ENCODE data around the gene RPS15.

RPS15 gene

GRCh38 chr19:1445185-1445931, 7.2 kb downstream of the RPS15 start:
- Histone ChIP-seq H3K4me1 (ENCODE audit: low read length) (peaks cover 35% of the 10 kb centered on the region), H3K9me2 (replicated peaks; ENCODE audit: insufficient read depth, low read length) (no peaks in the 10 kb centered on the region), H3K27ac (ENCODE audit: low read length) (no peak overlapping the region), H3F3A (ENCODE audit: insufficient read depth, low read length) (peaks cover 54% of the 10 kb centered on the region), H3K9ac (ENCODE audit: low read length) (peak overlapping the region; percentile 13; the same call in 1 of the 2 replicates), H3K79me2 (ENCODE audit: low read length) (peaks cover 10% of the 10 kb centered on the region), H3K9me3 (replicated peaks; ENCODE audit: insufficient read depth, low read length) (no peaks in the 10 kb centered on the region), H3K36me3 (replicated peaks; ENCODE audit: insufficient read depth, low read length) (peaks cover 13% of the 10 kb centered on the region), H2AFZ (ENCODE audit: low read length) (peak overlapping the region; percentile 69), H4K20me1 (ENCODE audit: insufficient read depth, low read length) (peaks cover 10% of the 10 kb centered on the region), H3K27me3 (replicated peaks; ENCODE audit: insufficient read depth, low read length) (peaks cover 45% of the 10 kb centered on the region), H3K4me3 (ENCODE audit: low read length) (peak overlapping the region; percentile 51), H3K4me2 (ENCODE audit: low read depth, low read length) (peak overlapping the region; percentile 68)
- TF ChIP-seq EZH2phosphoT487 (IDR thresholded peaks at IDR 0.05; ENCODE audit: low read length) (no peak), EZH2 (optimal IDR thresholded peaks at IDR 0.05; ENCODE audit: low read depth, low read length) (peak; percentile 31)
- TF ChIP-seq, protein P1, sequence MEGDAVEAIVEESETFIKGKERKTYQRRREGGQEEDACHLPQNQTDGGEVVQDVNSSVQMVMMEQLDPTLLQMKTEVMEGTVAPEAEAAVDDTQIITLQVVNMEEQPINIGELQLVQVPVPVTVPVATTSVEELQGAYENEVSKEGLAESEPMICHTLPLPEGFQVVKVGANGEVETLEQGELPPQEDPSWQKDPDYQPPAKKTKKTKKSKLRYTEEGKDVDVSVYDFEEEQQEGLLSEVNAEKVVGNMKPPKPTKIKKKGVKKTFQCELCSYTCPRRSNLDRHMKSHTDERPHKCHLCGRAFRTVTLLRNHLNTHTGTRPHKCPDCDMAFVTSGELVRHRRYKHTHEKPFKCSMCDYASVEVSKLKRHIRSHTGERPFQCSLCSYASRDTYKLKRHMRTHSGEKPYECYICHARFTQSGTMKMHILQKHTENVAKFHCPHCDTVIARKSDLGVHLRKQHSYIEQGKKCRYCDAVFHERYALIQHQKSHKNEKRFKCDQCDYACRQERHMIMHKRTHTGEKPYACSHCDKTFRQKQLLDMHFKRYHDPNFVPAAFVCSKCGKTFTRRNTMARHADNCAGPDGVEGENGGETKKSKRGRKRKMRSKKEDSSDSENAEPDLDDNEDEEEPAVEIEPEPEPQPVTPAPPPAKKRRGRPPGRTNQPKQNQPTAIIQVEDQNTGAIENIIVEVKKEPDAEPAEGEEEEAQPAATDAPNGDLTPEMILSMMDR (IDR thresholded peaks at IDR 0.05; ENCODE audit: low read length): peak; percentile 98
- peak; percentile 78 for DNase-seq

GRCh38 chr19:1445932-1446712, 7.9 kb downstream of the RPS15 start:
- Histone ChIP-seq H3K9me2 (replicated peaks; ENCODE audit: insufficient read depth, low read length) (no peaks in the 10 kb centered on the region), H3K4me2 (ENCODE audit: low read depth, low read length) (no peak overlapping the region), H3K9me3 (replicated peaks; ENCODE audit: insufficient read depth, low read length) (no peaks in the 10 kb centered on the region), H4K20me1 (ENCODE audit: insufficient read depth, low read length) (peaks cover 3% of the 10 kb centered on the region; the same call in 1 of the 2 replicates), H2AFZ (ENCODE audit: low read length) (no peak overlapping the region), H3K9ac (ENCODE audit: low read length) (no peak overlapping the region), H3K27me3 (replicated peaks; ENCODE audit: insufficient read depth, low read length) (peaks cover 53% of the 10 kb centered on the region), H3K27ac (ENCODE audit: low read length) (no peak overlapping the region), H3K36me3 (replicated peaks; ENCODE audit: insufficient read depth, low read length) (peaks cover 5% of the 10 kb centered on the region; the same call in 1 of the 2 replicates), H3K4me1 (ENCODE audit: low read length) (peaks cover 28% of the 10 kb centered on the region), H3K4me3 (ENCODE audit: low read length) (no peak overlapping the region), H3K79me2 (ENCODE audit: low read length) (peaks cover 2% of the 10 kb centered on the region), H3F3A (ENCODE audit: insufficient read depth, low read length) (peaks cover 46% of the 10 kb centered on the region)
- DNase-seq: no peak
- TF ChIP-seq EZH2 (optimal IDR thresholded peaks at IDR 0.05; ENCODE audit: low read depth, low read length) (no peak), EZH2phosphoT487 (IDR thresholded peaks at IDR 0.05; ENCODE audit: low read length) (no peak)

GRCh38 chr19:1446713-1447481, 8.7 kb downstream of the RPS15 start:
- Histone ChIP-seq H3K9me3 (replicated peaks; ENCODE audit: insufficient read depth, low read length) (no peaks in the 10 kb centered on the region), H3K4me2 (ENCODE audit: low read depth, low read length) (no peak overlapping the region), H3K27ac (ENCODE audit: low read length) (no peak overlapping the region), H2AFZ (ENCODE audit: low read length) (no peak overlapping the region), H3K27me3 (replicated peaks; ENCODE audit: insufficient read depth, low read length) (peaks cover 60% of the 10 kb centered on the region), H3K79me2 (ENCODE audit: low read length) (no peaks in the 10 kb centered on the region), H3K9ac (ENCODE audit: low read length) (no peak overlapping the region), H3K4me3 (ENCODE audit: low read length) (no peak overlapping the region), H3F3A (ENCODE audit: insufficient read depth, low read length) (peaks cover 38% of the 10 kb centered on the region), H3K4me1 (ENCODE audit: low read length) (peaks cover 24% of the 10 kb centered on the region), H4K20me1 (ENCODE audit: insufficient read depth, low read length) (peaks cover 3% of the 10 kb centered on the region; the same call in 1 of the 2 replicates), H3K9me2 (replicated peaks; ENCODE audit: insufficient read depth, low read length) (no peaks in the 10 kb centered on the region), H3K36me3 (replicated peaks; ENCODE audit: insufficient read depth, low read length) (no peaks in the 10 kb centered on the region)
- DNase-seq: no peak
- TF ChIP-seq, protein P1 (IDR thresholded peaks at IDR 0.05; ENCODE audit: low read length): no peak
- TF ChIP-seq EZH2 (optimal IDR thresholded peaks at IDR 0.05; ENCODE audit: low read depth, low read length) (peak; percentile 58), EZH2phosphoT487 (IDR thresholded peaks at IDR 0.05; ENCODE audit: low read length) (0 out of 2 replicates have a peak, but pooled peaks have one; percentile 36)

All from MM.1S (cell line).